ENCODE results near the gene KRT3. TPM values are rescaled to one million over a fixed set of nuclear protein-coding genes. Genes with fewer than 3 reads are reported as not detected.

The KRT3 gene
- total and polyA plus RNA-seq, 10 donors = not detected

DNA sequence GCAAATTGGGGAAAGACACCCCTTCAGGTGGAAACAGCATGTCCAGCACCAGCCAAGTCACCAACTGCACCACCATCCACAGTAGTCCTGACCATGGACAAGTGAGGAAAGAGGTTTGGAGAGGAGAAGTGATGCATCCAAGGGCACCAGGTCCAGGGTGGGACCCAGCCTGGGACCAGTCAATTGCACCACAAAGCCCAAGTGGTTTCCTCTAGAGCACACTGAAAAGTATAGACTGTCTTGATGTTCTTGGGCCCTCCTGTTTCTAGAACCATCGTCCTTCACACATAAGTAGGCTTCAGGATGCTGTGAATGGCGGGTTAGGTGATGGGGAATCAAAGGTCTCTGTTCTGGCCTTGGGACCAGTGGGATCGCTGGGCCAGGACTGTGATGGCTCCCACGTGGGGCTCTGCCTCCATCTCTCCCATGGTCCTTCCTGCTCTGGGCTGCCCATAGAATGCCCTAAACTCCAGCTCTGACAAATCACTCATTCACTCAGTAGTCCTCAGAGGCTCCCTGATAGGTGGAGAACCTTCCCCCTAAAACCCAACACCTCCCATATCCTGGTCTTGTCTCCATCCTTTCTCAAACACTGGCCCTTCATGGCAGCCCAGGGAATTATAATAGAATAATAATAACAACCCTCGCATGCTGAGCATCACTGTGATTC lies 29.0 kb upstream of the KRT3 start:
- WGBS, 5 donors = 76 to 87% (median 82%) methylated on average over 5 of the region's 5 CpGs
- DNase-seq = peak; percentile 18
- no peak for TF ChIP-seq POLR2AphosphoS5 (IDR thresholded peaks at IDR 0.05)
- TF ChIP-seq, protein P1, sequence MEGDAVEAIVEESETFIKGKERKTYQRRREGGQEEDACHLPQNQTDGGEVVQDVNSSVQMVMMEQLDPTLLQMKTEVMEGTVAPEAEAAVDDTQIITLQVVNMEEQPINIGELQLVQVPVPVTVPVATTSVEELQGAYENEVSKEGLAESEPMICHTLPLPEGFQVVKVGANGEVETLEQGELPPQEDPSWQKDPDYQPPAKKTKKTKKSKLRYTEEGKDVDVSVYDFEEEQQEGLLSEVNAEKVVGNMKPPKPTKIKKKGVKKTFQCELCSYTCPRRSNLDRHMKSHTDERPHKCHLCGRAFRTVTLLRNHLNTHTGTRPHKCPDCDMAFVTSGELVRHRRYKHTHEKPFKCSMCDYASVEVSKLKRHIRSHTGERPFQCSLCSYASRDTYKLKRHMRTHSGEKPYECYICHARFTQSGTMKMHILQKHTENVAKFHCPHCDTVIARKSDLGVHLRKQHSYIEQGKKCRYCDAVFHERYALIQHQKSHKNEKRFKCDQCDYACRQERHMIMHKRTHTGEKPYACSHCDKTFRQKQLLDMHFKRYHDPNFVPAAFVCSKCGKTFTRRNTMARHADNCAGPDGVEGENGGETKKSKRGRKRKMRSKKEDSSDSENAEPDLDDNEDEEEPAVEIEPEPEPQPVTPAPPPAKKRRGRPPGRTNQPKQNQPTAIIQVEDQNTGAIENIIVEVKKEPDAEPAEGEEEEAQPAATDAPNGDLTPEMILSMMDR (IDR thresholded peaks at IDR 0.05 in 8 of 11, conservative IDR thresholded peaks at IDR 0.05 in 3 of 11) = no peak

DNA sequence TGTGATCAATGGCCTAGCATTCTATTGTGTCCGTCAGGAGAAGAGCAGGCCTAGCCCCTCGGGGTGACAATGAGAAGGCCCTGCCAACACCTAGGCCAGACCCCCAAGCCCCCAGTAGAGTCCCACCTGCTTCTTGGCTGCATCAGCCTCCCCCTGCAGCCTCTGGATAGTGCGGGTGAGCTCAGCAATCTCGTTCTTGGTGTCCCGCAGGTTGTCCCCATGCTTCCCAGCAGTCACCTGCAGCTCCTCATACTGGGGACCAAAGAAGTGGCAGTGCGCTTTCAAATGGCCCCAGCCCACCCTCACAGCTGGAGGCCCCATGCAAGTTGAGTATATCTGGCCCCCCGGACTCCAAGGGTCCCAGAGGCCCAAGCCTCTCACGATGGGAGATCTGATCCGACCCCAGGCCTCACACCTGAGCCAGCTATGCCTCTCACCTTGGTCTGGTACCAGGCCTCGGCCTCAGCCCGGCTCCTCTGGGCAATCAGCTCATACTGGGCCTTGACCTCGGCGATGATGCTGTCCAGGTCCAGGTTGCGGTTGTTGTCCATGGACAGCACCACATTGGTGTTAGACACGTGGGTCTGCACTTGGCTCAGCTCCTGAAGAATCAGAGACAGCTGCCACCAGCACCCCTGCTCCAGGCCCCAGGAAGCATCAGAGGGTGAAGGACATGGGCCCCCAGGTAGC lies 28.0 kb upstream of the KRT3 start:
- intact Hi-C loops (cut with DNase I; ENCODE audit: low total_unique reads) = no loop called here
- TF ChIP-seq POLR2A (IDR thresholded peaks at IDR 0.05) (no peak), POLR2AphosphoS5 (IDR thresholded peaks at IDR 0.05) (no peak)
- TF ChIP-seq, protein P1 (IDR thresholded peaks at IDR 0.05 in 8 of 11, conservative IDR thresholded peaks at IDR 0.05 in 3 of 11) = no peak
- Histone ChIP-seq H3K36me3 (no peaks in the 10 kb centered on the region), H3K4me1 (peaks cover 0 to 11% (median 1%) of the 10 kb centered on the region in 6 donors), H3K27me3 (replicated peaks in 1 of 7) (peaks cover 0 to 11% (median 0%) of the 10 kb centered on the region in 7 donors), H3K4me3 (no peak overlapping the region), H3K27ac (no peak overlapping the region), H3K9me3 (no peaks in the 10 kb centered on the region)
- DNase-seq = peak; percentile 41
- 79 to 95% (median 89%) methylated on average over 14 to 15 of the region's 15 CpGs for WGBS, 5 donors

More for the DNA sequence above, 29.0 kb upstream of the KRT3 start:
- peaks cover 0 to 8% (median 1%) of the 10 kb centered on the region in 6 donors for H3K4me1 ChIP-seq
- intact Hi-C loops (cut with DNase I; ENCODE audit: low total_unique reads) = no loop called here
- peaks cover 0 to 11% (median 0%) of the 10 kb centered on the region in 7 donors for H3K27me3 ChIP-seq (replicated peaks in 1 of 7)
- no peaks in the 10 kb centered on the region for H3K9me3 ChIP-seq
- H3K4me3 ChIP-seq = no peak overlapping the region
- H3K27ac ChIP-seq = no peak overlapping the region
- no peaks in the 10 kb centered on the region for H3K36me3 ChIP-seq

DNA sequence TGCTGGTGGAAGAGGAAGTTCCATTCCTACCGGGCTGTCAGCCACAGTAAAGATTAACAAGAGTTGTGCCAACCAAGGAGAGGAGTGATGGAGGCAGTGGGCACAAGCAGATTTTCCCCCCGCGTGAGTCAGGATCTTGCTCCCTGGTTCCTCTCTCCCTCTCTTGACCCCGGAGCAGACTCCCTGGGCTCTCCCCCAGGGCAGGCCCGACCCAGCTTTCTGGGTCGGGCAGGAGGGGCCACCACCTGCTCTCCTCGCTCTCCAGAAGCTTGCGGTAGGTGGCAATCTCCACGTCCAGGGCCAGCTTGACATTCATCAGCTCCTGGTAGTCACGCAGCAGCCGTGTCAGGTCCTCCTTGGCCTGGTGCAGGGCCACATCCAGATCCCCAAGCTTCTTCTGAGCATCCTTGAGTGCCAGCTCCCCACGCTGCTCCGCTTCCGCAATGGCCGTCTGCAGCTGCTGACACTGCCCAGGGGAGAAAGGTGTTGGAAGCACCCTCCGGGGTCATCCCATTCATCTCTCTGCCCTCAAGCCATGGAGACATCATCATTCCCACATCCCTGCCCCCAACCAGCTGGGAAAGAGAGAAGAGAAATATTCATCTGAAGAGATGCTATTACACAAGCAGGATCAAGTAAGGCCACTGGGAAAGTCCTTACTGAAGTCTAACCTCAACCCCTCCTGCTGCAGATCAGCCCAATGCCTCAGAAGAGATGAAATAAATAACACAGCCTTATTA lies 27.0 kb upstream of the KRT3 start:
- intact Hi-C loops (cut with DNase I; ENCODE audit: low total_unique reads) = no loop called here
- no peaks in the 10 kb centered on the region for H3K36me3 ChIP-seq
- peaks cover 0 to 11% (median 1%) of the 10 kb centered on the region in 6 donors for H3K4me1 ChIP-seq
- H3K27me3 ChIP-seq (replicated peaks in 1 of 7) = peaks cover 0 to 11% (median 0%) of the 10 kb centered on the region in 7 donors
- H3K9me3 ChIP-seq = no peaks in the 10 kb centered on the region
- DNase-seq = no peak
- TF ChIP-seq, protein P1 (IDR thresholded peaks at IDR 0.05 in 8 of 11, conservative IDR thresholded peaks at IDR 0.05 in 3 of 11) = no peak
- no peak for TF ChIP-seq POLR2A (IDR thresholded peaks at IDR 0.05)
- TF ChIP-seq POLR2AphosphoS5 (IDR thresholded peaks at IDR 0.05) = no peak
- H3K27ac ChIP-seq = no peak overlapping the region
- 68 to 76% (median 70%) methylated on average over 16 of the region's 16 CpGs for WGBS, 5 donors
- no peak overlapping the region for H3K4me3 ChIP-seq

Data from spleen (tissue), 11 donors.